Activated gamma-delta T cell treated with Interleukin-2 at 50 U/mL for 16 hours (primary cell): Measurements from ENCODE around the gene MNT.

Experiments used
- DNase-seq: peaks from one replicate; pipeline ENCODE4 v3.0.0-alpha.2; 2020

The MNT gene

DNA sequence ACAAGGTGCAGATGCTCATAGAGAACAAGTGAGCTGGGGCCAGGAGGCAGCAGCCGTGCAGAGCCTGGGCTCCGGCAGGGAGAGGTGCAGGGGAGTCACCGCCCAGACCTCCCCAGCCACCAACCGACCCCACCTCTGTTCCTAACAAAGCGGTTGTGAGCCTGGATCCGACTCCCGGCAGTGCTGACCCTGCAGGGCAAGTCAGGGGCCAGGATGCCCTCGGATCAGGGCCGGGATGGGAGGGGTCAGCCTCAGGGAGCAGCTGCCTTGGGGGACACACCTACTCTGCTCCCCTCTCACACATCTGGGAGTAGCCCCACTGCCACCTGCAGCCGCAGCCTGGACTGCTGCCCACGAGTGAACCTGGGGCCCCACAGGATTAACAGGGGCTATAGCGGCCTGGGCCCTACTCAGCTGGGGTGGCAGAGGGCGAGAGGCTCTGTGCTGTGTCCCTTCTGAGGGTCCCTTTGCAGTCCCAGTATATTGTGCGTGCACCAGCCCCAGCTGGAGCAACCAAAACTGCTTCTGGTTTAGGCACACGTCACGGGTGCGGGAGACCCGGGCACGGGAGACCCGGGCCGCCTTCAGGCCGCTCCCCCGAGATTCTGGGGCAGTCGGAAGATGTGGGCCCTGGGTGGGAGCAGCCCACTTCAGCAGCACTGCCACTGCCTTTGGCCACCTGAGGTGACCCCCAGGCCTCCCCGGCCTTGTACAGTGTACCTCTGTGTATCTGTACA, 21.2 kb downstream of the MNT start:
- DNase-seq: no peak

DNA sequence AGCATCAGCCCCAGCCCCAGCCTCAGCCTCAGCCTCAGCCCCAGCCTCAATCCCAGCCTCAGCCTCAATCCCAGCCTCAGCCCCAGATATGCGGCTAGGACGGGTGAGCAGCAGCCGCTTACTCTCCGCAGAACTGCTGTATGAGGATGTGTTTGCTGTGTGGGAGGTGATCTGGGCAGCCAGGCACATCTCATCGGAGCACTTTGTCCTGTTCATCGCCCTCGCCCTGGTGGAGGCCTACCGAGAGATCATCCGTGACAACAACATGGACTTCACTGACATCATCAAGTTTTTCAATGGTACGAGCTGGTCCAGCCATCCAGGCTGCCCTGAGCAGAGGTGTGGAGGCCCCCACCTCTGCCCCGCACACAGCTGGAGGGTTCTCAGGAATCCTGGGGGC, 22.0 kb downstream of the MNT start:
- DNase-seq: no peak

DNA sequence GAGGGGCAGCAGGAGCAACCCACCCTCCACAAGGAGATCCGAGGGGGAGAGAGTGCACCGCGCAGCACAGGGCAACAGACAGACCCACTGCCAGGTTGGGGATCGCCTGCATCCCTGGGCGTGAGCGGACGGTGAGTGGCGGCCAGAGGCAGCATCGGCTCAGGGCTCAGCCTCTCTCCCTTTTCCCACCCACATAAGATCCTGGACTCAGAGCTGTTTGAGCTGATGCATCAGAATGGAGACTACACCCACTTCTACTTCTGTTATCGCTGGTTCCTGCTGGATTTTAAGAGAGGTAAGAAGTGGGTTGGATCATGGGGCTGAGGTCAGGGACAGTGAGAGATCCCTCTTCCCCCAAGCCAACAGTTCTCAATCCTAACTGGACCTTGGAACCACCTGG, 23.2 kb downstream of the MNT start:
- no peak for DNase-seq

DNA sequence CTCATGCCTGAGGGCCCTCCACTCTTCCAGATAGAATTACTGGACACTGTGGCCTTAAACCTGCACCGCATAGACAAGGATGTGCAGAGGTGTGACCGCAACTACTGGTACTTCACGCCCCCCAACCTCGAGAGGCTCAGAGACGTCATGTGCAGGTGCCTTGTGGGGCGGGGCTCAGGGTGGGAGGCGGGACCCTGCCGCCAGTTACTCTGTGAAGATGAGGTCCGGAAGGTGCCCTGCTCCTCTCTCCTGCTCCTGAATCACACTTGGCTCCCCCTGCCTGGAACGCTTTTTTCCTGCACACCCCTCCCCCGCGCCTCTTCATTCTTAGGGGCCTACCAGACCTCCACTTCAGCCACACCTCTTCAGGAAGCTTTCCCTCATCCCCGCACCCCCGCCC, 24.8 kb downstream of the MNT start:
- no peak for DNase-seq

DNA sequence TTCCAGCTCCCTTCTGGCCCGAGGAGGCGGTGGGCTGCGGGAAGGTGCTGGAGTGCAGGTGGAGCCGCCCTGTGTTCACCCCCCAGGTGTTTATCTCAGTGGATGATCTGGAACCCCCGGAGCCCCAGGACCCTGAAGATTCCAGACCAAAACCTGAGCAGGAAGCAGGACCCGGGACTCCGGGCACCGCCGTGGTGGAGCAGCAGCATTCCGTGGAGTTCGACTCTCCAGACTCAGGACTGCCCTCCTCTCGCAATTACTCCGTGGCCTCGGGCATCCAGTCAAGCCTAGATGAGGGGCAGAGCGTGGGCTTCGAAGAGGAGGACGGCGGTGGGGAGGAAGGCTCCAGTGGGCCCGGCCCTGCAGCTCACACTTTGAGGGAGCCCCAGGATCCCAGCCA, 25.5 kb downstream of the MNT start:
- DNase-seq: no peak

DNA sequence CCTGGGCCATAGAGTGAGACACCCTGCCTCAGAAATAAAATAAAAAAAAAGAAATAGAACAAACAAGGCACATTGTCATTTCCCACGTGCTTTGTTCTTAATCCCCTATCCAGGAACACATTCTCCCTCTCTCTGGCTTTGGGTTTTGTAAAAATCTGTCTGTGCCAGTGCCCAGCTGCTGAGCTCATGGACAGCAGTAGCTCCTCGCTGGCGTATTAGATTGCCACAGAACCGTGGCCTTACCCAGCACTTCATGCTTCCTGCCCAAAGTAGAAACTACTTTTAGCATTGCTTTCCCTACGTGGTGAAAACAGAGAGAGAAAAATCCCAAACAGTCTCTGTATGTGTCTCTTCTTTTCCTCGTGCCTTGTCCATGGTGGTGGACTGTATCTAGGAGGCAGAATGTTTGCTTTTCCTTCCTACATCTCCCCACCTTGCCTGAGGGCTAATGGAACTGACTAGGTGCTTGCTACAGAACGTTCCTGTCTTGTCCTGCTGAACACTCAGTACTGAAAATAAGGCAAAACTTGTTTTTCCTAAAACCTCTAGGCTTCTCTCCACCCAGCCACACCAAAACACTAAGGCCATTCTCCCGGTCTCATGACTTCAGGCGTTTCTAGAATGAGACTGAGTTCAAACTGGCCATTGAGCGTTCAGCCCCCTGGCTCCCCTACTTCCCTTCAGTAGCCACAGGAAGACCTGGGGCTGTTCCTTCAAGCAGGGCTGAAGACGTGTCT, 26.1 kb downstream of the MNT start:
- no peak for DNase-seq

DNA sequence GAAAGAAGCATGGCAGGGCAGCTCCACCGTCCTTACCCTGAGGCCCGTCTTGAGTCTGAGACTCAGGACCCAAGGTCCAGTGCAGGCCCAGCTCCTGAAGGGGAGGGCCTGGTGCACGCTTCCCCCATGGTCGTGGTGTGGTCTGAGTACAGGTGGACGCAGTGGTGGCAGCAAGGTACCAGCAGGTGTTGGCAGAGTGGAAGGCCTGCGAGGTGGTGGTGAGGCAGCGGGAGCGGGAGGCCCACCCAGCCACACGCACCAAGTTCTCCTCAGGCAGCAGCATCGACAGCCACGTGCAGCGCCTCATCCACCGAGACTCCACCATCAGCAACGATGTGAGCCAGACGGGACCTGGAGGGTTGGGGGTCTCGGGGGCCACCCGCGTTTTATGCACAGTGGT, 27.7 kb downstream of the MNT start:
- DNase-seq: no peak

DNA sequence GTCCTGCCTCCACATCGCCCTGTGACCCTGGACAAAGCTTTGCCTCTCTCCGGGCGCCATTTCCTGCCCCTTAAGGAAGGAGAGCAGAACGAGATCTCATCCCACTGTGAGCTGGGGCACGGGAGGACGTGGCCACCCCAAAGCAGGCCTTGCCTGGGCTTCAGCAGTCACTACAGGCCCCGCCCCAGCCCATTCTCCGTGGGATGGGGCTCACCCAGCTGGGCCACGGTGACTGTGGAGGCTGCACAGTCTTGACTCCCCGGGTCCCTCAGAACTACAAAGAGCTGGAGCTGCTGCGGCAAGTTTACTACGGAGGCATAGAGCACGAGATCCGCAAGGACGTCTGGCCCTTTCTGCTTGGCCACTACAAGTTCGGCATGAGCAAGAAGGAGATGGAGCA, 28.2 kb downstream of the MNT start:
- DNase-seq: no peak

DNA sequence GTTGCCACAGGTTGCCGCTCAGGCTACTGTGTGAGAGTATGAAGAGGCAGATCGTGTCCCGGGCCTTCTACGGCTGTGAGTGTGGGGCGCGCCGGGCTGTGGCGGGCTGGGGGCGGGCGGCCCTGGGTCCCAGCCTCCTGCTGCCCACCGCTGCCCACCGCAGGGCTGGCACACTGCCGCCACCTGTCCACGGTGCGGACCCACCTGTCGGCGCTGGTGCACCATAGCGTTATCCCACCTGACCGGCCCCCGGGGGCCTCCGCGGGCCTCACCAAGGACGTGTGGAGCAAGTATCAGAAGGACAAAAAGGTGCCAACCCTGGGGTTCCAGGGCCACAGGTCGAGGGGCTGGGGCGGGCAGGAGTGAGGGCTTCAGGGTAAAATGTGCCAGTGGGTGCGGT, 28.7 kb downstream of the MNT start:
- no peak for DNase-seq

DNA sequence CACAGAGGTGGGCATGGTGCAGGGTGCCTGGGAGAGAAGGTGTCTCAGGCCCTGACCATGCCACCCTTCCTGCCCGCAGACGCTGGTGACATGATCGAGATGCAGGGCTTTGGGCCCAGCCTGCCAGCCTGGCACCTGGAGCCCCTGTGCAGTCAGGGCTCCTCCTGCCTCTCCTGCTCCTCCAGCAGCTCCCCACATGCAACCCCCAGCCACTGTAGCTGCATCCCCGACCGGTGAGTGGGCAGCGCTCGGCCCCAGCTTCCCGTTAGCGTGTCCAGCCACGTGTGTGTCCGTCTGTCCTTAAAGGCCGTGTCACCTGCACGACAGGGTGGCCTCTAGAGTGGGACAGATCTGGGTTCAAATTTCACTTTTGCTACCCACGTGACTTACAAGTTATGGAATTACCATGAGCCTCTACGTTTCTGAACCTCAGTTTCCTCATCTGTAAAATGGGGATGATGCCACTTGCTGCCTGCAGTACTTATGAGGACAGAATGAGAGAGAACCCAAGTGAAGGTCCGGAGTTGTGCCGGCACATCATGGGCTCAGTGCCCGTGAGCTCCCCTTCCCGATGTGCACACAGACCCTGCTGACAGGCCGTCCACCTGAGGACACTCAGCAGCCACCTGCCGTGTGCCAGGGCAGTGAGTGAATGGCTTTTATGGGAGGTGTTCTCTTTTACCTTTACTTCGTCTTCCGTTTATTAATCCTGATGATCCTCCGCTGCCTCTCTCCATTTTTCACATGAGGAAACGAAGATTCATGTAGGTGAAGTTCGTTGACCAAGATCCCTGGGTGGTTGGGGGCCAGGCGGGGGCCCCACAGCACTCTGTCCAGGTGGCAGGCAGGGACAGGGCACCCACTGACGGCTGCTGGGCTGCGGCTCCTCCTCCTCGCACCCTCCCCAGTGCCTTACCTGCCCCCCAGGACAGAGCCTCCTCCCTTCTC, 29.4 kb downstream of the MNT start:
- no peak for DNase-seq

DNA sequence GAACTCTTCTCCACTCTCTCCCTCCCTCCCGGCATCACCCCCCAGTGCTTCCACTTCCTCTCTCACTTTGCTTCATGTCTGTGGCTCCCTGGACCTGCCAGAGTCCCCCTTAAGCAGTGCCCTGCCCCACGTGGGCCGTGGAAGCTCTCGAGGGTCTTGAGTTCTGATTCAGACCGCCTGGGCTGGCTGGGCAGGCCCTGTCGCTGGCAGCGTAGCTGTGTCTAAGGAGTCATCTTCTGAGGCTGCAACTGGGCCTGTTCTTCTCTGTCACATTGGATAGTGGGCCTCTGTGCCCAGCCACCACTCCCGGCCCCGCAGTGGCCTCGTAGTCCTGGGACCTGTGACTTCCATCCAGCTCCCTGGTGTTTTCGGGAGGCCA, 30.7 kb downstream of the MNT start:
- DNase-seq: no peak

DNA sequence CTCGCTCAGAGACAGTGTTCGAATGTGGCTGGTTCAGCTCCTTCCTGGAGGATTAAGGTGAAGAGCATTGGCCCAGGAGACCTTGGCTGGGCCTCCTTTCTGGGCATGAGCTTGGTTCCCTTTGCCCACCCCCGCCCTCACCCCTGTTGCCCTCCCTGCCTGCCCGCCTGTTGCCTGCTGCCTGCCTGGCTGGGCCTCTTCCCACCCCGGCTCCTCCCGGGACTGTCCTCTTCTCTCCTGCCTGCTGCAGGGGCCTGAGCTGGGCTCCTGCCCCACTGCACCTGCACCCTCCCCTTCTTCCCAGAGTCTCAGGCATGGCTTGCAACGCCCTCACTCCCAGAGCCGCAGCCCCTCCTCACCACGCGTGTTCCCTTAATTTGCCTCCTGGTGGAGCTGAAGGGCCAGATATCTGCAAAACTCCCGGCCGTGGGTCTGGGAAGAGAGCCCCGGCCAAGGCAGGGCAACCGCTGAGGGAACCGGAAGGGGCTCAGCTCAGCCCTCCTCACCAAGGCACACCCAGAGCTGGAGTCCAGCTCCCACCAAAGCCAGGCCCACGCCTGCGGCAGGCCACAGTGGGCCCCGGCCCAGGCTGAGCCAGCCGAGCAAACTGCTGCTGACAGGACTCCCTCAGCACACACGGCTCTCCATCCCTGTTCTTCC, 31.2 kb downstream of the MNT start:
- no peak for DNase-seq

DNA sequence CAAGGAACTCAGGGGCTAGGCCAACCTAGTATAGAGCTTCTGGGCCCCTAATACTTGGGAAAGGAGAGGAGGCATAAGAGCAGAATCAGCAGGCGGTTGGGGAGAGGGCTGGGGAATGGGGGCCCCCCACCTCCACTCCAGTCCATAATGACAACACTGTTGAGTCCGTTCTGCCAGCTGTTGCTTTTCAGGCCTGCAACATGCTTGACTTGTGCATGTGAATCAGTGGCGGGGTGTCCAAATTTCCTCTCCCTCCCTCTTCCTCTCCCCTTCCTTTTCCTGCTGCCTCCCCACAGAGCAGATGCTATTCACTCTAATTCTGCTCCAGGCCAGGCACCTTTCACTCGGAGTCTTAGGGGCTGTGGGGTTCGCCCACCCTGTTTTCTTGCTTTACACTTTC, 31.8 kb downstream of the MNT start:
- no peak for DNase-seq

DNA sequence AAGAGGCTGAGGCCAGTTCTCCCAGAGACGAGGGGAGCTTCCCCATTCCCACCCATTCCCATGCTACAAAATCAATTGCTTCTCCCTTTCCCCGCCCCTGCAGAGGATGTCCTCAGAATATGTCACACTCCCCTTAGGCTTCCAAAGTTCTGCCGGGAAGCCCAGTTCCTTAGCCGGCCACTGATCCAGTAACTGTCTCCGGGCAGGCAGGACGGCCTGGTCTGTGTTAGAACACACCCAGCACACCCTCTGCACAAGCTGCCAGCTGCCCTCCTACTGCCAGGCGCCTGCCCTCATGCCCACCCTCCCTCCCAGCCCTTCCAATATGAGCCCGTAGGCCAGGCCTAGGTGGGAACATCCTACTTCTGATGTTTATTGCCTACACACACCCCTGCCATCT, 32.5 kb downstream of the MNT start:
- no peak for DNase-seq

DNA sequence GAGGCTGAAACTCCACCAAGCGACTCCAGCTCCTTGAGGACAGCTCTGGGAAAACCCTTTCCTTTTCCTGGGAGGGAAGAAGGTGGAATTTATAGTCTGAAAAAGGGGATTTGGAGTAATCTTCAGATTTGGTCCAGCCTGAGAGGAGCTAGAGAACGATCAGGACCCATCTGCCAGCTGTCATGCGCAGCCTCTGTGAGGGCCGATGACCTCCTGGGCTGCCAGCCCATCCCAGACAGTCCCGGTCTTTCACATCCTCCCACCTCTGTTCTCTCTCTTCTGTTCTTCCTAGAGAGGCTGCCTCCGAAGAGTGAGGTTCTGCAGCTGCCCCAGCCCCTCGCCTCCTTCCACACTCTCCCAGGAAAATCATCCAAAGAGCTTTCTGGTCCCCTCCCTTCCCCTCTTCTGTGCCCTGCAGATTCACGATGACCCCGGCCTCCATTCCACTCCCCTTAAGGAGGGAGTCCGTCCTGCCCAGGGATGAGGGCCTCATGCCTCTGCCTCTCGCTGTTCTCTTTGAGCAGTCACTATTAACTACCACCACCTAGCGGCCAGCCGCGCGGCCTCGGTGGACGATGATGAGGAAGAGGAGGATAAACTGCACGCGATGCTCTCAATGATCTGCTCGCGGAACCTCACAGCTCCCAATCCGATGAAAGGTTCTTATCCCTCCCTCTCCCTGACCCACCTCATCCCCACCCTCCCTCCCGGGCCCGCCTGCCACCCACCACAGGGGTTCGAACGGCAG, 33.9 kb downstream of the MNT start:
- DNase-seq: no peak

DNA sequence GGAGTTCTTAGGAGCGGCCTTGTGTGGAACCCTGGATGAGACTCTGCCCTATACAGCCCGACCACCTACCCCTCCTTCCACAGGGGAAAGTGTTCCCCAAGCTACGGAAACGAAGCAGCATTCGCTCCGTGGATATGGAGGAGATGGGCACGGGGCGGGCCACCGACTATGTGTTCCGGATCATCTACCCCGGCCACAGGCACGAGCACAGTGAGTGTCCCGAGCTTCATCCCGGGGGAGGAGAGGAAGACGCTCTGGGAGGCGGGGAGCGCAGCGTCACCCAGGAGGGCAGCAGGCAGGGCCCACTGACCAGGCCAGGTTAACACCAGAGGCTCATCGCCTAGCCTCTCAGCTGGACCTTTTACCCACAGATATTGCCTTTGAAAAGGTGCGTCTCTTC, 35.7 kb downstream of the MNT start:
- no peak for DNase-seq

DNA sequence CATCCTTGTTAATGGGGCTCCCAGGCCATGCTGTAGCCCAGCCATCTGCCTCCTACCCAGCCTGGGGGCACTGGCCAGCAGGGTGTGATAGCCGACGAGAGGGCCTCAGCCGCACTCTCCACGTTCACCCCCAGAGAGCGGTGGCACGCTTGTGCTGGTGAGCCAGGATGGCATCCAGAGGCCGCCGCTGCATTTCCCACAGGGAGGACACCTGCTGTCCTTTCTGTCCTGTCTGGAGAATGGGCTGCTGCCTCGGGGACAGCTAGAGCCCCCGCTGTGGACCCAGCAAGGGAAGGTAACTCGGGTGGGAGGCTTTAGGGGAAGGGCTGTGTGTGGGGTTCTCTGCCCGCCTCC, 36.1 kb downstream of the MNT start:
- no peak for DNase-seq

DNA sequence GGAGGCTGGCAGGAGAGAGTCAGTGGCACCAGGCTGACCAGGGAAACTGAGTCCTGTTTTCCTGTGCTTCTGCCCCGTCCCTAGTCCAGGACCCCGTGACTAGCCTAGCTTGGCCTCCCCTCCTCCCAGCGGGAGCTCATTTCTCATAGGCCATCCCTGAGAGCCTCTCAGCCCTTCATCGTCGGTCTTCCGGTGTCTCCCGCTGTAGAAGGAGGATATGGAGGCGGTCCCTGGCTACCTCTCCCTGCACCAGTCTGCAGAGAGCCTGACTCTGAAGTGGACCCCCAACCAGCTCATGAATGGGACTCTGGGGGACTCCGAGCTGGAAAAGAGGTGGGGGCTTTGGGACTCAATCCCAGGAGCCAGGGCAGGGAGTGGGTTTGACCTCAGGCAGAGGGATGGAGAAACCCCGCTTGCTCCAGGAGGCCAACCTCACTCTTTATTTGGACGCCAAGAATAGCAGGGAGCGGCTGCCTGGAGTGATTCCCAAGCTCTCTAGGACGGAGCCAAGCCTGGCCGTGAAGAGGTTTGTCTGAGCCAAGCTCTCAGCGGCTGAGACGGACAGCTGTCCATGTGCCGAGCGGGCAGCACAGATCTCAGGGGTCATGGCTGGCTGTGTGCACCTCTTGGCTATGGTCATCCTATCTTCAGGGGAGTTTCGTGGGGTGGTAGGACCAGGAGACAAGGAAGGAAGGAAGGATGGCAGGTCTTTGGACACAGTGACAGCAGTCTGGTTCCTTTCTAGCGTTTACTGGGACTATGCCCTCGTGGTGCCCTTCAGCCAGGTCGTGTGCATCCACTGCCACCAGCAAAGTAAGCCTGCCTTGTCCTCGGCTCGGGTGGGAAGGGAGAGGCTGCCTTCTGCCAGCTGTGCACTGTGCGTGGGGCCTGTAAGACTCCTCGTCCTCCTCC, 36.8 kb downstream of the MNT start:
- DNase-seq: no peak

DNA sequence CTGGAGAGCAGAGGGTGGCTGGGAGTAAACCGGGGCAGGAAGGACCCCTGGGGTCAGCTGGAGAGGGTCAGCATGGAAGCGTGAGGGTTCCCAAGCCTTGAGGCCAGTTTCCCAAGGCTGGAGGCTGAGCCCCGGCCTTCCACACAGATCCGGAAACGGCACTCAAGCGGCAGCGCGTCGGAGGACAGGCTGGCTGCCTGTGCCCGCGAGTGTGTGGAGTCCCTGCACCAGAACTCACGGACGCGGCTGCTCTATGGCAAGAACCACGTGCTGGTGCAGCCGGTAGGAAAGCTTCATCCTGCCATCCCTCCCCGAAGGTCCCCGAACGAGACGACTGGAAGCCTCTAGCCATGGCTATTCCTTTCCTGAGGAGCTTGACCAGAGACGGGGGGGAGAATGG, 37.5 kb downstream of the MNT start:
- DNase-seq: no peak

DNA sequence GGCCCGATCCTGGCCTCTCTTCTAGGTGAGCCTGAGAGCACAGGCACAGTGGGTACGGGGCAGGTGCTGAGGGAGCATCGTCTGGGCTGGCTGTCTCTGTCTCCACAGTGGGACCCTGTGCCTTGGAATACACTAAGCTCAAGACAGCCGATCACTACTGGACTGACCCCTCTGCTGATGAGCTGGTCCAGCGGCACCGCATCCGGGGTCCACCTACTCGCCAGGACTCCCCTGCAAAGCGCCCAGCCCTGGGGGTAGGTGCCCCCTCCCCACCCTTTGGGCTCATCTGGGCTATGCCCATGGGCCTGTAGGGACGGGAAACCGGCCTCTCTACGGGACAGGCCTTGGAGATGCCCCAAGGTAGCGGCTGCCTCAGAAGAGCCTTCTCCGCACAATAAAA, 38.0 kb downstream of the MNT start:
- DNase-seq: no peak

DNA sequence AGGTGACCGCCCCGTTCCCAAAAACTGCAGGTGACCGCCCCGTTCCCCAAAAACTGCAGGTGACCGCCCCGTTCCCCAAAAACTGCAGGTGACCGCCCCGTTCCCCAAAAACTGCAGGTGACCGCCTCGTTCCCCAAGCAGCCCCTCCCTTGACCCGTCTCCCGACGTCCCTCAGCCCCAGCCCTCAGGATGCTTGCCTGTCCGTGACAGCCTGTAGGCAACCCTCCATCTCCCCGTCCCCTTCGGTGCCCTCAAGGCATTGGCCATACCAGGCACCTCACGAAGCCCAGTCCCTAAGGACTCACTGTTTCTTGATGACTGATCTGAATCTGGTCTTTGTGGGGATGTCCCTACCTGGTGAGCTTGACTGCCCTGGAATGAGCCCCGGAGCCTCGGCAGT, 38.4 kb downstream of the MNT start:
- no peak for DNase-seq

DNA sequence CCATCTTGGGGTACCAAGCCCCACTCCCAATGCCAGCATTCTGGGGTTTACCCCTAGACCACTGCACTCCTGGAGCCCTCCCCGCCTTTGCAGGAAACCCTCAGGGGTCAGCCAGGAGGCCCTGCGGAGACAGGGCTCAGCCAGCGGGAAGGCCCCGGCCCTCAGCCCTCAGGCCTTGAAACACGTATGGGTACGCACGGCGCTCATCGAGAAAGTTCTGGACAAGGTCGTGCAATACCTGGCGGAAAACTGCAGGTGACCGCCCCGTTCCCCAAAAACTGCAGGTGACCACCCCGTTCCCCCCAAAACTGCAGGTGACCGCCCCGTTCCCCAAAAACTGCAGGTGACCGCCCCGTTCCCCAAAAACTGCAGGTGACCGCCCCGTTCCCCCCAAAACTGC, 38.8 kb downstream of the MNT start:
- DNase-seq: no peak
